HT-29 (cell line): ENCODE results near the gene ANKRD55. TPM values are rescaled to one million over a fixed set of nuclear protein-coding genes. Genes with fewer than 3 reads are reported as not detected.
"Not testable (repeated sequence)": the region's sequence is repeated elsewhere in the genome, so short reads cannot be mapped to it uniquely, and the experiment has no call there.

ENCODE experiments used
- DNase-seq: peaks from one replicate; pipeline ENCODE4 v3.0.0-alpha.2; 2015; ENCODE audit warnings: low spot score
- total RNA-seq: library from RNA; depleted of rRNA; stranded (reverse); fragments of >200 nt; shearing (Covaris generic); gene quantifications from 2 replicates; pipeline ENCODE4 v1.2.3, GENCODE V29; 2014

The ANKRD55 gene
- total RNA-seq, 1 experiment from 2014 or later = not detected

- DNase-seq = no peak
Measured at GRCh38 chr5:56169281-56169680, 63.8 kb downstream of the ANKRD55 start.

GRCh38 chr5:56168066-56168478, 65.1 kb downstream of the ANKRD55 start:
- DNase-seq = no peak

DNA sequence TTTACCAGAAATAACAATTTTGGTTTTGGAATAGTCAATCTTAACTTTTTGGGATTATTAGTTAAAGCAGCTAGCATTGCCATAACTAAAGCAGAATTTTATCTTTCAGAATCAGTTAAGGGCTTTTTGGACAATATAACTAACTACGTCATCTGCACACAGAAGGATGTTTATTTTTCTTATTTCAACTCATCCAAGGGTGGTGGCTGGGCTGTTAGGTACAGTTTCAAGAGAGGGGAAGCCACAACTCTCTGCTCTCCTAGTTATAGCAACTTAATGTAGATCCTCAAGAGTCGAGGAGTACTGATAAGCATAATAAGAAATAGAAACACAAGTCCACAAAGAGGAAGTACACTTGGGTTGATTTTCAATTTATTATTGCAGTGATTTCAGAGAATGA, 65.6 kb downstream of the ANKRD55 start:
- DNase-seq = no peak

DNA sequence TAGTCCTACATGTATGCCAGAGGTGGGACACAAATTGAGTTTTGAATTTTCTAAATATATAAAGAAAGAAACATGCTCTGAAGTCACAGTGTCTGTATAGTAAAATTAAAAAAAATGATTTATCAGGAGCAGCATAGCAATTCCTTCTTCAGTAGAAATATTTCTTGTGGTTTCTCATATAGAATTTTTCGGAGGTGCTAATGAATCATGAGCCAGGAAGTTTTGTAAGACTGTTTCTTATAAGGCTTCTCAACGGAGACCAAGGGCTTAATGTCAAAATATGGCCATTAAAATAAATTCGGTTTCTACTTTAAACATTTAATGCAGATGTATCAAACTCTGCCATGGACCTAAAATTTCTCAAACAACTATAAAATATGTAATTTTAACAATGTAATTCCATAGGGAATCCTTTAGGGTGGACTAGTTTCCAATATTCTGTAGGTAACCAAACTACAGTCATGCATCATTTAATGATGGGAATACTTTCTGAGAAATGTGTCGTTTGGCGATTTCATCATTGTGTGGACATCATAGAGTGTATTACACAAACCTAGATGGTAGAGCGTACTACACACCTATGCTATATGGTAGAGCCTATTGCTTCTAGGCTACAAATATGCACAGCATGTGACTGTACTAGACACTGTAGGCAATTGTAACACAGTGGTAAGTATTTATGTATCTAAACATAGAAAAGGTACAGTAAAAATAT, 66.3 kb downstream of the ANKRD55 start:
- no peak for DNase-seq

- DNase-seq = no peak
Measured at GRCh38 chr5:56164376-56164775, 68.8 kb downstream of the ANKRD55 start.

DNA sequence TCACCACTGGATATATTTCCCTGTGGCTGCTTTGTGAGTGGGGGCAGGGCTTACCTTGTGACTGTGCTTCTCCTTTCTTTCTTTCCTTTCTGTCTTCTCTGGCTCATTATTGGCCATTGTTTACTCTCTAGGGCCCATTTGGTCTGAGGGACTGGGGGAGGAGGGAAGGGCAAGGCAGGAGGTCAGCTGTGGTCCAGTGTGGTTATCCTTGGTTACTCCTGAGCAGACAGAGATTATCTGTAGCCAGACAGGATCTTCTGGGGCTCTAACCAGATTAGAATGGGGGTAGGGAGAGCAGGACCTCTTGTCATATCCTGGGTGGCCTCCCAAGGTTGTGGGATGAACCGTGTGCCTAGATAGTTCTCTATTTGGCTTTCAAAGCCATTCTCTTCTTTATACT, 71.2 kb downstream of the ANKRD55 start:
- DNase-seq = no peak

GRCh38 chr5:56161439-56161823, 71.7 kb downstream of the ANKRD55 start:
- DNase-seq = no peak

GRCh38 chr5:56160723-56161438, 72.2 kb downstream of the ANKRD55 start:
- no peak for DNase-seq

DNA sequence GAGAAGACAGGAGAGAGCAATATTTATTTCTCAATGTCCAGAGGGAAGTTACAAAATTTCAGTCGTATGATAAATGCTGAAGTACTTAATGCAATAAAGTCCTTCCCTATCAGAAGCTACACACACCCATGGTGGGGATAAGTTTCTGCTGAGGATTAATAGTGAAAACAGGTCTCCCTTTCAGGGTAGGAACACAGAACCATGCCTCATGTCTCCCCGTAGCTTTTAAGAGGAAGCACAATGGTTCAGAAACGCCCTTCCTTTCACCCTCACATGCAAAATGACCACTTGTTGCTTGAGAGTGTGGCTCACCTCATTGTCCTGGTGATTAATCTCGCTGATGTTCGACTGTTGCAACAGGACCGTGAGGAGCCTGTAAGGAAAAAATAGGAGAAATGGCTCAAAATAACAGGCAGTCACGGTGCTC, 73.6 kb downstream of the ANKRD55 start:
- DNase-seq = no peak

- no peak for DNase-seq
Measured at GRCh38 chr5:56158331-56158960, 74.7 kb downstream of the ANKRD55 start.

- not testable (repeated sequence) for DNase-seq
Measured at GRCh38 chr5:56157191-56157621, 75.9 kb downstream of the ANKRD55 start.

DNA sequence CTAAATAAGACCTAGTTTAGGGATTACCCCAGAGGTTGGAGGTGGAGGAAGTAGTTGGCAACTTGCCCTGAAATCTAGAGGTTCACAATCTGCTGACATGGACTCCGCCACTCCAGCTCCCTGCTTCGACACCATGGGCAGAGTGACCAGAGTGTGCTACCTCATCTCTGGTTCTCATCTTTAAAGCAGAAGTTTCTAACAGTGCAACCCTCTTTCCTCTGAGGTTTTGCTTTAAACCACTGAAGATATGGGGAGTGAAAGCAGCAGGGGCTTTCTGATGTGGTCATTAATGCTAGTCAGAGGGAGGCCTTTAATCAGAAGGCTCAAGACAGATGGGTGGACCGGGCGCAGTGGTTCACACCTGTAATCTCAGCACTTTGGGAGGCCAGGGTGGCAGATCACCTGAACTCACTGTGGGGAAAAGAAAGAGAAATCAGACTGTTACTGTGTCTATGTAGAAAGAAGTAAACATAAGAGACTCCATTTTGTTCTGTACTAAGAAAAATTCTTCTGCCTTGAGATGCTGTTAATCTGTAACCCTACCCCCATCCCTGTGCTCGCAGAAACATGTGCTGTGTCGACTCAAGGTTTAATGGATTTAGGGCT, 76.4 kb downstream of the ANKRD55 start:
- not testable (repeated sequence) for DNase-seq

DNA sequence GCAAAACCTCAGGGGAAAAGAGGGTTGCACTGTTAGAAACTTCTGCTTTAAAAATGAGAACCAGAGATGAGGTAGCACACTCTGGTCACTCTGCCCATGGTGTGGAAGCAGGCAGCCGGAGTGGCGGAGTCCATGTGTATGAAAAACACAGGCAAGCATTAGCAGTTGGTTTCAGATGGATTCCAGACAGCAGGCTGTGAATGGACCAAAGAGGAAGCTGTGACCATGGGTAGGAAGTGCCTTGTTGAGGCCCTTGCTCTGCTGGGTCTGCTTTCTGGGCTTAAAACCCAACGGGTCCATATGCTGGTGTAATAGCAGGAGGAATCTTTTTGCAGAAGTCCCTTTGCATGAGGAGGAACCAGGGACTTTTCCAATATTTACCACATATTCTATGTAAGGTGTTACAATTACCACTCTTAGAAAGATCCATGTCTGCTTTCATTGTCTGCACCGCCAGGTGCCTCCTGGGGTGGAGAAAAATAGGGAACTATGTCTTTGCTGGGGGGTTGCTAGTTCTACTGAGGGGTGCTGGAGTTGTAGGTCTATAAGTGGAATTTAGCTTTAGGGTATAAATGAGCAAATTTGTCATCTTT, 77.0 kb downstream of the ANKRD55 start:
- DNase-seq = no peak

- no peak for DNase-seq
Measured at GRCh38 chr5:56154732-56155484, 78.2 kb downstream of the ANKRD55 start.

- no peak for DNase-seq
Measured at GRCh38 chr5:56152437-56152836, 80.7 kb downstream of the ANKRD55 start.

DNA sequence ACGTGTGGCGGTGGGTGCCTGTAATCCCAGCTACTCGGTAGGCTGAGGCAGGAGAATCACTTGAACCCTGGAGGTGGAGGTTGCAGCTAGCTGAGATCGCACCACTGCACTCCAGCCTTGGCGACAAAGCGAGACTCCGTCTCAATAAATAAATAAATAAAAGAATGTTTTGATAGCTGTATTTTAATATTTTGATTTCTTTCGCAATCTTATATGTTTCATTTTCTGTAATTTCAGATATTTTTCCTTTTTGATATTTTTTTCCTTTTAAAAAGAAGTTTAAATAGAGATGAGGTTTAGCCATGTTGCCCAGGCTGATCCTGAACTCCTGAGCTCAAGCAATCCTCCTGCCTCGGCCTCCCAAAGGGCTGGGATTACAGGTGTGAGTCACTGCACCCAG, 82.4 kb downstream of the ANKRD55 start:
- DNase-seq = not testable (repeated sequence)

DNA sequence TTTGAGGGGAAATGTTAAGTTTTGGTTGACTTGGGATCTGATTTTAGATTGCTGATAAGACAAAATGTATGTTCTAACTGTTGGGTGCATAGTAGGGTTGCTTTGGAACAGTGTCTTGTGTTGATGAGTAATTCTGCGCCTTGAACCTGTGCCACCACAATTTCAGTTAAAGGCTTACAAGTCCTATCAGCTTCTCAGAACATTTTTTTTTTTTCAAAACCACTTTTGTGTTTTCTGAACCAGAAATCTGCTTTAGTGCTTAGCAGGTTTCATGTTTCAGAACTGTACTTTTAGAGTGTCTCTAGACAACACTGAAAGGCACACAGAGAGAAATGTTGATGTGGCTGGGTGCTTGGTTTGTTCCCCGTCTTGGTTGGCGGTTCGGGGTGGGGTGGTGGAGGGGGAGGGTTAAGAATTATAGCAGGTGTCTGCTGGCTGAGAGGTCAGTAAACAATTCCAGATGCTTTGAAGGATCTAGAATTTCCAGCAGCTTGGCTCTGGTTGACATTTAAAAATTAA, 84.6 kb downstream of the ANKRD55 start:
- no peak for DNase-seq

- DNase-seq = no peak
Measured at GRCh38 chr5:56147659-56148230, 85.4 kb downstream of the ANKRD55 start.

- DNase-seq = no peak
Measured at GRCh38 chr5:56147106-56147505, 86.0 kb downstream of the ANKRD55 start.

- no peak for DNase-seq
Measured at GRCh38 chr5:56146674-56147073, 86.5 kb downstream of the ANKRD55 start.
